Measurements from ENCODE around the gene ADCY2.

The ADCY2 gene

DNA sequence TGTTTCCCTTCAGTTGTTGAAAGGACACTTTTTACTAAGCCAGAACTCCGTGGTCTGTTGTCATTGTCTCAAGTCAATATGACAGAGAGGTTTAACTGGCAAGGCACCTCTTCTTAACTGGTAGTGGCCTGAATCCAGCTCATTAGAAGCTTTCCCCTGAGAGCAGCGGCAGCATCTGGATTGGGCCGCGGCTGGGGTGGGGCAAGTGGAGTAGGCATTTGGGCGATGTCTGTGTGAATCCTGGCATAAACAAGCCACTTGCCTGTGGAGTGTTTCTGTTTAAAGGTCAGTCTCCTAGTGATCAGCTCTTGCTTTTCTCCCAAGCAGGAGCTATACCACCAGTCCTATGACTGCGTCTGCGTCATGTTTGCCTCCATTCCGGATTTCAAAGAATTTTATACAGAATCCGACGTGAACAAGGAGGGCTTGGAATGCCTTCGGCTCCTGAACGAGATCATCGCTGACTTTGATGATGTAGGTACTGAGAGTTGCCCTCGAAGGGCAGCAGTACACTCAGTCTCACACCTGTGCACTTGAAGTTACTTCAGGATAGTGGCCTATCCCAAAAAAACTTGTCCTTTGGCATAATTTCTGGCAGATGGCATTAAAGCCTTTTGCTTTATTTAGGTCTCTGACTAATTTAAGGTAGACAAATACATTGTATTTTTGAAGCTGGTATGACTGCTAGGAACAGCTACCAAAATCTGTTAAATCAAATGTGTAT is 406.1 kb downstream of the ADCY2 start:
- no peak for DNase-seq

DNA sequence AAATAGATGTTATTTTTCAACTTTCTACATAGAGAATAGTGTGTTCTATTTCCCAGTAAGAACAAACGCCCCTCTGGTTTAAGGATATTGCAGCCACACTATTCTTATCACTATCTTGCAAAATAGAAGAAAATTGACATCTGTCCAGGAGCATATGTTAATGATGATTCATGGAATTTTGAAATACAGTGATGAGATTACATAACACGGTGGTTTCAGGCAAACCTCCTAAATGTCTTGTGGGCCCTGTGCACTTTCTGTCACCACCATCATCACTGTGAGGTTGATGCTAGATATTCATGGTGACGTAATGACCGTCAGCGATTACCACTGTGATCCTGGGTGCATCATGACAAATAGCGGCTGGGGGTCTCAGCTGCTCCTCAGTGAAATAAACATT is 406.9 kb downstream of the ADCY2 start:
- DNase-seq: no peak

DNA sequence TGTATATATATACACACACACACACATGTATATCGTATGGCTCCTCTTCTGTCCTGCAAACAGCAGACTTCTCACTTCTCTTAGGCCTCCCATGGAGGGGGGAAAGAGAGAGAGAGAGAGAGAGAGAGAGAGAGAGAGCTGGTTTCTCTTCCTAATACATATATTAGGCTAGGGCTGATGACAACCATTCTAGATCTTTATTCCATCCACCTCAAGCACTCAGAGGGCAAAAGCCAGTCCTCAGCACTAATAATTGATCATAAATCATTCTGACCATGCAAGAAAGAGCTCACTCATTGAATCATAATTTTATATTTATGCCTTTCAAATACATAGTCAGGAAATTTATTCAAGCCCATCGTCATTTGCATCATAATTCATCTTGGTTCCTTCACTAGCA is 408.0 kb downstream of the ADCY2 start:
- DNase-seq: no peak

DNA sequence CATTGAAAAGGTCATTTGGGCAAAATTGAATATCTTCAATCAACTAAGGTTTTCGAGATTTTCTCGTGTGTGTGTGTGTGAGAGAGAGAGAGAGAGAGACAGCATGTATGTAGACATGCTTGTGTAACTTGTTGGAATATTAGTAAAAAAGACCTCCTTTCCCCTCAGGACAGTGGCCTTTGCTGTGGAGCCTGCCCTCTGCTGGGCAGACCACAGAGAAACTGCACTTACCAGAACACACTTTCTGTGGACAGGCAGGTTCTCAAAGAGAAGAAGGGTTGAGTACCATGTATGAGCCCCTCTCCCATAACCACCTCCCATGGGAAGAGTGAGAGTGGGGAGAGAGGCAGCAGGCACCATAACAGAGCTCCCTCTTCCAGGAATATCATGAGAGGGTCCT is 409.4 kb downstream of the ADCY2 start:
- DNase-seq: no peak

DNA sequence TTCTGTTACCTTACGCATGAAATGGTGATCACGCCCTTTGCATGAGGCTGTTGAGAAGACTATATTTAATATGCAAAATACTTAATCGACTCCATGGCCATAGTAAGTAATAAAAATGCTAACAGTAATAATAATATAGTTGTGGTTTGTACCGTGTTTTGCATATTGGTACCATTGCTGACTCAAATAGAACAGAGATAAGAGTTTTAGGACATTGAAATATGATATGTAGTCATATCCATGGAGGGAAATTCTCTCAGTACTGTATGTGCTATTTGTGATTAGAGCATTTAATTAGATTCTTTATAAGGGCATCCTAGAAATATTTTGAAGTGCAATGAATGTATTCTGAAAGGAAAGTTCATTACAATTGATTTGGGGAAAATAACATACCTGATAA is 413.1 kb downstream of the ADCY2 start:
- DNase-seq: no peak

DNA sequence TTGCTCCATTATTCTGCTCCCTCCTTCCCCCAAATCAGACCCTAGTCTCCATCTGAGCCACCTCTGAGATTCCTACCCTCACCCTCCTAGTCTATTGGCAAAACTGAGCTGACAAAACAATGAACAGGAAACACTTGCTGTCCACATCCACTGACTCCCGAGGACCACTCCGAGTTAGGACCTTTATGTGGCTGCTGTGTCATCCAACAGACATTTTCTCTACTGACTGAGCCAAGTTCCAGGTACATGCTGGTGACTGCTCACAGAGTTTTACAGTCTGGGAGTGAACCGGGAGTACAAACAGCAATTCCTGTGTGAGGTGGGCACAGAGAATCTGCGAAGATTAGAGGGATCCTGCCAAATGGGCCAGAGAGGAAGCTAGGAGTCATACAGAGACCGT is 415.8 kb downstream of the ADCY2 start:
- no peak for DNase-seq

DNA sequence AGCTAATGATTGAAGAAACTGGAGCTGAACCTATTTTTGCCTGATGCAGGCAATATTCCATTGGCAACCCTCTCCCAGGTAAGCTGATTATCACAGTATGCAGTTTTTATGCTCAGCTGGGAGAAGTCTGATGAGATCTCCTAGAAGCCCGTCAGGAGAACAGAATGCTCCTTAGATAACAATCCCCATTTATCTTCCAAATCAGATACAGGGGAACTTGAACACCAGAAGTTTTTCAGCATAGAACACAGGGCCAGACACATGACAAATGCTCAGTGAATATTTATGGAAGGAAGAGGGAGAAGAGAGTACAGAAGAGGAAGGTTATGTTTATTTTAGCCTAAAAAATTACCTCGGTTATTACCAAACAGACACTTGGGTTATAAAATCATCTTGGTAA is 417.1 kb downstream of the ADCY2 start:
- DNase-seq: no peak

DNA sequence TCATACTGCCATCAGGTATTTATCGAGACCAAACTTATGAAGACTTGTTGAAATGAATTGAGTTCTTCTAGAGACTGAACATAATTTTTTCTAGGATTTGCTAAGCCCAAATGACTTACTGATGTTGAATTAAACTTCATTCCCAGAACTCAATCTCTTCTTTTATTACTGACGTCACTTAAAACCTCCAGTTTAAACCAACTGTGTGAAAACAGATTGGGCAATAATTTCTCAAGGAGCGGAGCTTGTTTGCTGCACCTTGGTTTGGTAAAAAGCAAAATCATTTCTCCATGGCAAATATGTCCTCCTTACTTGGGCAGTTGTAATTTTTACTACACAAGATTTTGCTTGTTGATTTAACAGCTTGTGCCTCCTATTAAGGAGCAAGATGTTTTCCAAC is 417.6 kb downstream of the ADCY2 start:
- no peak for DNase-seq

DNA sequence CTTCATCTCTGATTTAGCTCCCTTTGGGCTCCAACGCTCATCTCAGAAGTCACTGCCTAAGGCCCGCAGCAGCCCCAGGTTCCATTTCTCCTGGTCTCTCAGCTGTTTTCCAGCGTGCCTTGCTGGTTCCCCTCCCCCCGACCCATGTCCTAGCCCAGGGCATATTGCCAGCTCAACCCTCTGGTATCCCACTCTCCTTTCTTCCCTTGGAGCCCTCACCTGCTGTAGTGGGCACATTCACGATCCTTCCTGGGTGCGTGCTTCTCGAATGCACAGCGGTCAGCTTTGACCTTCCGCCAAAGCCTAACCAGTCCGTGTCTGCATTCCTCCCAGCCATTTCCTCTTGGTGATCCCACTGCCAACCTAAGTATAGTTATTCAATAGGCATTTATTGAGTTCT is 418.9 kb downstream of the ADCY2 start:
- no peak for DNase-seq

DNA sequence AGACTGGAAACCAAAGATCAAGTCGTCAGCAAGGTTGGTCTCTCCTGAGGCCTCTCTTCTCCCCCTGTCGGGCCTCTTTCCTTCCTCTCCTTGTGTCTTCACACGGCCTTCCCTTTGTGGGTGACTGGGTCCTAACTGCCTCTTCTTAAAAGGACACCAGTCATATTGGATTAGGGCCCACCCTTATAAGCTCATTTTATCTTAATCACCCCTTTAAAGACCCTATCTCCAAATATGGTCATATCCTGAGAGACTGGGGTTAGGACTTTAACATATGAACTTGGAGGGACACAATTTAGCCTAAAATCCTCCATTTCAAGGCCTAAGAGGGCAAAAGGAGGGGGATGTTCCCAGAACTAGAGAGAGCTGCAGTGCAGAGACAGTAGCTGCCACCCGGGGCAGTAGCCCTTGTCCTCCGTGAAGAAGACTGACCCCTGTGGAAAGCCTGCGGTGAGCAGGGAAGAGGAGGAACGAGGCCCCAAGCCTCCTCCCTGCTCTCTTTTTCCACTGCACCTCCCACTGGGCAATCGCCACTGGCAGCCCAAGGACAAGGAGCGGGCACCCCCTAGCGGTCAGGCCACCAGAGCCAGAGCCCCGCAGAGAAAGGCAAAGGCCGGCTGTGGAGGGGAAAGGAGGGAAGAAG is 420.1 kb downstream of the ADCY2 start:
- DNase-seq: peak; percentile 34

DNA sequence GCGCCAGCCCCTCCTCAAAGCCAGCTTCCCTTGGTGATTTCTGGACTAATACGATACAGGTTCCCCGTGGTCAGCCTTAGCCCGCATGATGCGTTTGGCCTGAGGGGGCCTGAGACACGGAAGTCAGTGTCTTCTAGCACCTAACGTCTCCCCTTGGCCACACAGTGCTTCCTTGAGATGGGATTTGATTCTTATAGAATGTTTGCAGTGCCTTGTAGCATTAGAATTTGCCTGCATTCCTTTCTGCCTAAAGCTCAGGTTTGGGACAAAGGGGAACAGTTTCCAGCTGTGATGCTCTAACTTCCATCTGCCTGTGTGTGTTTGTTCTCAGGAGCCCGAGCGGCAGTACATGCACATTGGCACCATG is 420.6 kb downstream of the ADCY2 start:
- DNase-seq: no peak

DNA sequence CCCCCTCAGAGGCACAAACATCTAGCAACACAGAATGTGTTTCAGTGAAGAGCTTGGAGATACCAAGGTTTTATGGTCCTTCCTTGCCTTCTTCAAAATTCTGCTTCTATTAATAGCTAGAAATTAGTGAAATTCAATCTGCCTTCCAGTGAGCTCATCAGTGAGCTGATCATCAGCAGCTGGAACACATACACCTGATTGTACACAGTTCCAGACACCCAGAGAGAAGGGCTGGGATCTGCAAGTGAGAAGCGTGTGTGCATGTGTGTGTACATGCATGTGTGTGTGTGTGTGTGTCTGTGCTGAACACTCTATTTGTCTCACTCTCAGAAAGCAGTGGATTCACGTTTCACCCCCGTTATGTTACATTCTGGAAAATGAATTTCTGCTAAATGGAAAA is 426.5 kb downstream of the ADCY2 start:
- no peak for DNase-seq

DNA sequence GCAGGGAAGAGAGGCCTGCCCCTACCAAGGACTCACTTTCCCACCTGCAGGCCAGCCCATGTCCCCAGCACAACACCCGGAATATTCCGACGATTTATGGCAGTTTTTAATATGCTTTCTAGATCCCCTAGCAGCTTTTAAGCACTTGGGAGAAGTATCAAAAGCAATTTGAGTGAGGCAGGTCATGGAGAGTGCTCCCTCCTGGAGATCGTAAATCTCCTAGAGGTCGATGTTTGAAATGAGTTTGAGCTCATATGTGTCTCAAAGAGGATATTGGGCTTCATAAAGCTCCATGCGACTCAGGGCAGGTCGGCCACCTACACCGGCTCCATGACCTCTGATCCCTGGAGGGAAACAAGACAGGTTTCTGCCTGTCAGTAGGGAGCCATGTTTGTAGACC is 427.7 kb downstream of the ADCY2 start:
- no peak for DNase-seq

DNA sequence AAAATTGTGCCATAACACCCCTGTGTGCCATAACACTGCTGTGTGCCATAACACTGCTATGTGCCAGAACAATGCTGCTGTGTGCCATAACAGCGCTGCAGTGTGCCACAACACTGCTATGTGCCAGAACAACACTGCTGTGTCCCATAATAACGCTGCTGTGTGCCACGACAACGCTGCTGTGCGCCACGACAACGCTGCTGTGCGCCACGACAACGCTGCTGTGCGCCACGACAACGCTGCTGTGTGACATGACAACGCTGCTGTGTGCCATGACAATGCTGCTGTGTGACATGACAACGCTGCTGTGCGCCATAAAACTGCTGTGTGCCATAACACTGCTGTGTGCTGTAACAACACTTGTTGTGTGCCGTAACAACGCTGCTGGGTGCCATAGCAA is 429.1 kb downstream of the ADCY2 start:
- no peak for DNase-seq

DNA sequence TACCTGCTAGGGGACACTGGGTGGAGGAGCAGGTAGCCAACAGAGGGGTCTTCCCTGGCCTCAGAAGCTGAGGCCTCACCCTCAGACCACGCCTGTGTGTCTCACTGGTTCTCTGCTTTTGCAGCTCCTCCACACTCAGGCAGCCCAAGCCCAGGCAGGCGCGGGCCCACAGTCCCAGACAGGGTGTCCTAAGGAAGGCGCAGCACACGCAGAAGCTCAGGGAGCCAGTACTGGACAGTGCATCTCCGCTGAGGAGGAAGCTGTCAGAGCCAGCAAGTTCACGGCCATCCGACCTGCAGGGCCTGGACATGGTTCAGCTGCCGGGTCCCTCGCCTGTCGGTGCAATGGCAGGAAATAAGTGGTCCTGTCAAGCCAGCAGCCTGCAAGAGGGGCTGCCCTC is 429.7 kb downstream of the ADCY2 start:
- DNase-seq: no peak

DNA sequence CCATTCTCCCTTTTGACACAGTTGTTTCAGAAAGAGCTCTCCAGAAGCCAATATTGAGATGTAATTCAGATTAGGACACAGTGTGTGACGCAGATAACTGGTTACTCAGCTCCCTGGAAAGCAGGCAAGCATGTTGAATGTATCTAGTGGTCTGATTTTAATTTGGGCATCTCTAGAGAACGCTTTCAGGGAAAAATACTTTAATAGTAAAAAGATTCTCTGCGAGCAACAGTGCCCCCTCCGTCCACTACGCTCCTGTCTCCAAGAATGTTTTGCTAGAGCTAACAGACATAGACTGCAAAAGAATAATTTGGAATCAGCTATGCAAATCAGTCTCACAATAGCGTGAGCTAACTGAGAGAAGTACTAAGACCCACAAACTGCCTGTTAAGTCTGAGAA is 431.7 kb downstream of the ADCY2 start:
- no peak for DNase-seq

DNA sequence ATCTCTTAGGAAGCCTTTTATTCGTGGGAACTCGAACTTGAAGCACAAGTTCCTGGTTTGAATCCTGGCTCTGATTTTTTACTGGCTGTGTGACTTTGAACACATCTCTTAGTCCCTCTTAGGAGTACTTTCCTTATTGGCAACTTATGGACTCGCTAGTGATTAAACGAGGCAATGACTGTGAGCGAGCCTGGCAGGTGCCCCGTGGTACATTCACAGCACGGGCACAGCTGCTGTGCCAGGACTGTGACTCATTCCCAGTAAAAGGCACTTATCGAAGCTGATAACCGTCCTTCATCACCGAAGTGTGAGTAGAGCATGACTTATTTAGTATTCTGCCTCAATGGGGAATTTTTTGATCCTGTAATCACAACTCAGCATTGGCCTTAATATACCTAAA is 432.3 kb downstream of the ADCY2 start:
- no peak for DNase-seq

DNA sequence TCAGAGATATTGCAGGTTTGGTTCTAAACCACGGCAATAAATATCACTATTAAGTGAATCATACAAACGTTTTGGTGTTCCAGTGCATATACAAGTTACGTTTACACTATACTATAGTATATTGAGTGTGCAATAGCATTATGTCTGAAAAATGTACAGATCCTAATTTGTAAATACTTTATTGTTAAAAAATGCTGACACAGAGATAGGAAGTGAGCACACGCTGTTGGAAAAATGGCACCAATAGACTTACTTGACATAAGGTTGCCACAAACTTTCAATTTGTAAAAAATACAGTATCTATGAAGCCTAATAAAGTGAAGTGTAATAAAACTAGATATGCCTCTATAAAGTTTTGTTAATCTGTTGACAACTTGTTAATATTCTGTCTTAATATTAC is 439.0 kb downstream of the ADCY2 start:
- DNase-seq: no peak

DNA sequence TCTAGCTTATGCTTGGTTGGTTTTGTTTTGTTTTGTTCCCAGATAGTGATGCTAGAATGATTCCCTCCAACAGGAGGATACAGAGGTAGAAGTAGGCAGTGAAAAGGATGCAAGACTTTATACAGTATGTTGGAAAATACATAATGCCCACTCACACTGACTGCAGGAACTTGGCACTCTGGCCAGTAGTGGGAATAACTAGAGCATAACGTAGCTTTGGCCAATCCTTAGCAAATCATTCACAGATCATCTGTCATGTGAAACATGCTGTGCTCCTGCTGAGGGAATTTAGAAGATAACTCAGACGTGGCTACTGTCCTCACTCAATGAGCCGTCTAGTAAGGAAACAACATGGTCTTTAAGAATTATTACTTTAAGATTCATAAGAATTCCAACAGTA is 441.5 kb downstream of the ADCY2 start:
- DNase-seq: no peak

DNA sequence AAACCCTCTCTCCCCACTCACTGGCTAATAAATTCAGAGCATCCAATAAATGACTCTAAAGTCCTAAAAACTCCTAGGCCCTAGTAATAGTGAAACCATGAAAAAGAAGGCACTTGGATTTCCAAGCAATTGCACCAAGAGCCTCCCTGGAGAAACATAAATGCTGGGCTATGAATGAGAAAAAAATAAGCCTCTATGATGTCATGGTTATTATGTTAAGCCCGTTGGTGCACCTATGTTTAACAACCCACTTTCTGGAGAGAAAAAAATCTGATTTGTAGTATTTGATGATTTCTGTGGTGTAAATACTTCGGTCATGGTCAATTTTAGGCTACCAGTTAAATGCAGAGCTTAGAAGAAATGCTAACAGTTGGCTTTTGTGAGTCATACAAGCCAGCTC is 446.6 kb downstream of the ADCY2 start:
- DNase-seq: no peak

DNA sequence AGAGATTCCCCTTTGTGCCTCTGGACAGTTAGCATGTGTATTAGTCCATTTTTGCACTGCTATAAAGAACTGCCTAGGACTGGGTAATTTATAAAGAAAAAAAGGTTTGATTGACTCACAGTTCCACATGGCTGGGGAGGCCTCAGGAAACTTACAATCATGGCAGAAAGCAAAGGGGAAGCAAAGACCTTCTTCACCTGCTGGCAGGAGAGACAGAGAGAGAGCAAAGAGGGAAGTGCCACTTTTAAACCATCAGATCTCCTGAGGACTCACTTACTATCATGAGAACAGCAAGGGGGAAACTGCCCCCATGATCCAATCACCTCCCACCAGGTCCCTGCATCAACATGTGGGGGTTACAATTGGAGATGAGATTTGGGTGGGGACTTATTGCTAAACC is 449.0 kb downstream of the ADCY2 start:
- DNase-seq: no peak

DNA sequence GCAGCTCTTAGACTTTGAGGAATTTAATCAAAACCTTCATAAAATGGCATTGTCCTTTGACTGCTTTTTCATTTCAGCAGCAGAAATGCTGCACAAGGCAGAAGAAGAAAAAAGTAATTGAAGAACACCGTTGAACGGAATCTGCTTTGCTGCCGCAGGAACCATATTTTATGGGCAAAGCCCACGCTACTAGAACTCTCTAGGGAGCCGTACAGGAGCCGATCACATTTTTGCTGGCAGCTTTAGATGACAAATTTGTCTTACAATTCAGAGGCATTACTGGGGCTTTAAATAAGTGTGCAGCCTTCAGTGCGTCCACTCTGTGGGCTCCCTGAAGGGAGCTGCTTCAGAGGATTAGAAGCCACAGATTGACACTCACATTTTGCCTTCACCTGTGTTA is 449.6 kb downstream of the ADCY2 start:
- no peak for DNase-seq

DNA sequence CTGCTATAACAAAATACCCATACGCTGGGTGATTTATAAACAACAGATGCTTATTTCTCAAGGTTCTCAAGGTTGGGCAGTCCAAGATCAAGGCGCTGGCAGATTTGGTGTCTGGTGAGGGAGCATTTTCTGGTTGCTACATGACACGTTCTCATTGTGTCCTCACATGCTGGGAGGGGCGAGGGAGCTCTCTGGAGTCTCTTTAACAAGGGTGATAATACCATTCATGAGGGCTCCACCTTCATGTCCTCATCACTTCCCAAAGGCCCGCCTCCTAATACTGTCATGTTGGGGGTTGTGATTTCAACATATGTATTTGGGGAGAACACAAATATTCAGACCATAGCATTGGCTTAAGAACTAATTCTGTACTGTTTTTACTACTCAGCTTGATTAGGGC is 450.4 kb downstream of the ADCY2 start:
- DNase-seq: no peak

DNA sequence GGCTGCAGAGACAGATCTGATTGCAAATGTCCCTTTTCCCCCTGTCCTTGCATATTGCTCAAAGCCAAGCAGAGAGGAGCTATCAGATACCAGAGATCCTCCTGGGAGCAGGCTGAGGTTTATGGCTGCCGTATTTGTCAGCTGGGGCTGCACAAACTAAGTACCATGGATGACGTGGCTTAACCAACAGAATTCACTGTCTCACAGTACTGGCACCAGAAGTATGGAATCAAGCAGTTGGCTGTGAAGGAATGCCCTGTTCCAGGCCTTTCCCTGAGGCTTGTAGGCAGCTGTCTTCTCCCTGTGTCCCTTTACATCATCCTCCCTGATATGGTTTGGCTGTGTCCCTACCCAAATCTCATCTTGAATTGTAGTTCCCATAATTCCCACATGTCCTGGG is 452.4 kb downstream of the ADCY2 start:
- DNase-seq: no peak

DNA sequence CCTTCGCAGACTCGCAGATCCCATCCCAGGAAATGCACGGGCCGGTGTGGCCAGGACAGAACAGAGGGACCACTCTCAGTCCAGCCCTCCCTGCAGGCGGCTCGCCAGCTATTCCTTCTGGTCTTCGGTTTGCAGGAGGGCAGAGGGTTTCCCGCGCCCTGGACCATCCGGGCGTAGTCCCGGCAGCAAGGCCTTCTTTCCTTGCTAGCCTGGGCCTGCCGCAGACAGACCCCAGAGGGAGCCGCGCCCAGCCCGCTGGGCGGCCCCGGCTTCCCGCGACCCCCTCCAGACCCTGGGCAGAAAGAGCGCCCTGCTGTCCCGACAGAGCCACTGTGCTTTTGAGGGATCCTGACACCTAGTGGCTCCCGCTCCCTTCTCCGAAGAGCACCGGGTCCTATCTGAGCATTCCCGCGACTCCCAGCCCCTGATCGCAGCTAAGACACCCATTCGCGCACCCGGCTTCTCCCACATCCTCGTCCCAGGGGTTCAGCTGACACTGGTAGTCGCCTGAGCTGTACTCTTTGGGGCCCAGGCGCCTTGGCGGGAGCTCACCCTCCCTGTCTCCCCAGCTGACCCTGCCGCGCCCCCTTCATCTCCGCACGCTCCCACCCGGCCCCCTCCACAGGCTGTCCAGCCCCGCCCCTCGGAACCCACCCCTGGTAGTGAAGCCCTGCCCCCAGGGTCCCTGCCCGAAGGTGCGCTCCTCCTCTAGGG is 453.9 kb downstream of the ADCY2 start:
- peak; percentile 34 for DNase-seq

All from NCI-H1694 (cell line).